IPS-NIHi11 (cell line): ENCODE results near the gene TTC1.
"Not testable (repeated sequence)": the region's sequence is repeated elsewhere in the genome, so short reads cannot be mapped to it uniquely, and the experiment has no call there.

Source experiments
- DNase-seq: peaks from one replicate; pipeline ENCODE4 v3.0.0; 2012; ENCODE audit warnings: mixed read lengths, low spot score

TTC1 gene

GRCh38 chr5:160001457-160001856 is 7.5 kb upstream of the TTC1 start:
- no peak for DNase-seq

- DNase-seq: no peak
These were observed 1.4 kb upstream of the TTC1 start for GRCh38 chr5:160007514-160007913.

- DNase-seq: not testable (repeated sequence)
These were observed 436 bp upstream of the TTC1 start for GRCh38 chr5:160008529-160008876.

- DNase-seq: no peak
These were observed 651 bp downstream of the TTC1 start for GRCh38 chr5:160009591-160009989.

GRCh38 chr5:160011471-160011870 is 2.5 kb downstream of the TTC1 start:
- no peak for DNase-seq

GRCh38 chr5:160014197-160014596 is 5.3 kb downstream of the TTC1 start:
- not testable (repeated sequence) for DNase-seq

- no peak for DNase-seq
These were observed 10.1 kb downstream of the TTC1 start for GRCh38 chr5:160018945-160019625.

- no peak for DNase-seq
These were observed 11.4 kb downstream of the TTC1 start for GRCh38 chr5:160020266-160020770.

GRCh38 chr5:160020964-160021363 is 12.0 kb downstream of the TTC1 start:
- DNase-seq: no peak

GRCh38 chr5:160021831-160022446 is 13.0 kb downstream of the TTC1 start:
- peak; percentile 69 for DNase-seq

- no peak for DNase-seq
These were observed 14.3 kb downstream of the TTC1 start for GRCh38 chr5:160023007-160023907.

GRCh38 chr5:160023908-160024630 is 15.1 kb downstream of the TTC1 start:
- DNase-seq: no peak

- no peak for DNase-seq
These were observed 20.1 kb downstream of the TTC1 start for GRCh38 chr5:160029004-160029403.

- DNase-seq: no peak
These were observed 20.7 kb downstream of the TTC1 start for GRCh38 chr5:160029540-160030139.

- DNase-seq: no peak
These were observed 21.9 kb downstream of the TTC1 start for GRCh38 chr5:160030631-160031377.

GRCh38 chr5:160033546-160034252 is 24.8 kb downstream of the TTC1 start:
- DNase-seq: no peak

- no peak for DNase-seq
These were observed 27.3 kb downstream of the TTC1 start for GRCh38 chr5:160036243-160036642.

GRCh38 chr5:160036884-160037283 is 27.9 kb downstream of the TTC1 start:
- no peak for DNase-seq

- no peak for DNase-seq
These were observed 31.0 kb downstream of the TTC1 start for GRCh38 chr5:160039810-160040470.

- DNase-seq: no peak
These were observed 31.5 kb downstream of the TTC1 start for GRCh38 chr5:160040471-160040835.
